ENCODE results near the gene HIVEP3. TPM values are rescaled to one million over a fixed set of nuclear protein-coding genes. Genes with fewer than 3 reads are reported as not detected.

The HIVEP3 gene
- total RNA-seq, 6 experiments from 2014 or later: 1.4 to 3.9 (median 2.2) TPM

DNA sequence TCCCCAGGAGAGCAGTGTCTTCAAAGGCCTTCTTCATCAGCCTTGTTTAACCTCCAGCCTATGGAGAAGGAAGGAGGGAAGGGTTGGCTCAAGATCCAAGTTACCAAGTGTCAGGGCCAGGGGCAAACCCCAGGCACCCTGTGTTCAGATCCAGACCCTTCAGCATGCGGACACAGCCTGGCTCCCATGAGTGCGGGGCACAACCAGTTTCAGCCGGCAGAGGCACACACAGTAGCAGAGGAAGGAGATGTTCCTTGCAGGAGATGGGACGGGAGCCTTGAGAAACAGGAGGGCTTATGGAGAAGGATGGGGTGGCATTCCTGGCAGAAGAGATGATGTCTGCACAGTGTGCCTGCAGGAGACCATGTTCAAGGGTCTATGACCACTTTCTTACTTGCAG is 272.5 kb downstream of the HIVEP3 start:
- Histone ChIP-seq H3K27ac (no peak overlapping the region), H3K9me3 (no peaks in the 10 kb centered on the region), H3K36me3 (no peaks in the 10 kb centered on the region), H3K27me3 (no peaks in the 10 kb centered on the region), H3K4me1 (no peaks in the 10 kb centered on the region), H3K4me3 (no peak overlapping the region)
- no peak for TF ChIP-seq POLR2A (IDR thresholded peaks at IDR 0.05)
- TF ChIP-seq, protein P1, sequence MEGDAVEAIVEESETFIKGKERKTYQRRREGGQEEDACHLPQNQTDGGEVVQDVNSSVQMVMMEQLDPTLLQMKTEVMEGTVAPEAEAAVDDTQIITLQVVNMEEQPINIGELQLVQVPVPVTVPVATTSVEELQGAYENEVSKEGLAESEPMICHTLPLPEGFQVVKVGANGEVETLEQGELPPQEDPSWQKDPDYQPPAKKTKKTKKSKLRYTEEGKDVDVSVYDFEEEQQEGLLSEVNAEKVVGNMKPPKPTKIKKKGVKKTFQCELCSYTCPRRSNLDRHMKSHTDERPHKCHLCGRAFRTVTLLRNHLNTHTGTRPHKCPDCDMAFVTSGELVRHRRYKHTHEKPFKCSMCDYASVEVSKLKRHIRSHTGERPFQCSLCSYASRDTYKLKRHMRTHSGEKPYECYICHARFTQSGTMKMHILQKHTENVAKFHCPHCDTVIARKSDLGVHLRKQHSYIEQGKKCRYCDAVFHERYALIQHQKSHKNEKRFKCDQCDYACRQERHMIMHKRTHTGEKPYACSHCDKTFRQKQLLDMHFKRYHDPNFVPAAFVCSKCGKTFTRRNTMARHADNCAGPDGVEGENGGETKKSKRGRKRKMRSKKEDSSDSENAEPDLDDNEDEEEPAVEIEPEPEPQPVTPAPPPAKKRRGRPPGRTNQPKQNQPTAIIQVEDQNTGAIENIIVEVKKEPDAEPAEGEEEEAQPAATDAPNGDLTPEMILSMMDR (IDR thresholded peaks at IDR 0.05): no peak
- DNase-seq (no peak), ATAC-seq (no peak)
- WGBS (ENCODE audit: insufficient coverage, low coverage, low lambda C conversion rate, missing lambda C conversion rate): 89% methylated on average over 3 of the region's 4 CpGs
- intact Hi-C loops (cut with DNase I): no loop called here

DNA sequence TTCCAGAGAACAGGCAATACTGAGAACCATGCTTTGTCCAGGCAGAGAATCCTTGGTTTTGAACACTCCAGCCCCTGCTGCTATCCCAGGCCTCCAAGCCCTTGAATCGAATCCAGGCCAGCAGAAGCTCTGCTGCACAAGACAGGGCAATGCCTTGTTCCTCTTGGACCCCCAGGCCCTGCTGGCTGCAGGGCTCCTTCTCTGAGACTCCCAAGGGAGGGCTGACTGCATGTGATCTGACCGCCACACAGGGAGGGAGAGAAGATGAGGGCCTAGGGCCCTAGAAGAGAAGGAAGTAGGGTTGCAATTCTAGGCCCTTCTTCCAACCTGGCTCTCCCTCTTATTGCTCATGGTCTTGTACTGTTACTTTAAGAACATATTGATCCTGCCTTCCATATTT is 273.7 kb downstream of the HIVEP3 start:
- TF ChIP-seq, protein P1 (IDR thresholded peaks at IDR 0.05): no peak
- TF ChIP-seq POLR2A (IDR thresholded peaks at IDR 0.05): no peak
- ATAC-seq (no peak), DNase-seq (no peak)
- intact Hi-C loops (cut with DNase I): no loop called here
- Histone ChIP-seq H3K36me3 (no peaks in the 10 kb centered on the region), H3K4me1 (no peaks in the 10 kb centered on the region), H3K27ac (no peak overlapping the region), H3K27me3 (no peaks in the 10 kb centered on the region), H3K4me3 (no peak overlapping the region), H3K9me3 (no peaks in the 10 kb centered on the region)
- no CpG with 5 or more reads among the region's 2 CpGs for WGBS (ENCODE audit: insufficient coverage, low coverage, low lambda C conversion rate, missing lambda C conversion rate)

DNA sequence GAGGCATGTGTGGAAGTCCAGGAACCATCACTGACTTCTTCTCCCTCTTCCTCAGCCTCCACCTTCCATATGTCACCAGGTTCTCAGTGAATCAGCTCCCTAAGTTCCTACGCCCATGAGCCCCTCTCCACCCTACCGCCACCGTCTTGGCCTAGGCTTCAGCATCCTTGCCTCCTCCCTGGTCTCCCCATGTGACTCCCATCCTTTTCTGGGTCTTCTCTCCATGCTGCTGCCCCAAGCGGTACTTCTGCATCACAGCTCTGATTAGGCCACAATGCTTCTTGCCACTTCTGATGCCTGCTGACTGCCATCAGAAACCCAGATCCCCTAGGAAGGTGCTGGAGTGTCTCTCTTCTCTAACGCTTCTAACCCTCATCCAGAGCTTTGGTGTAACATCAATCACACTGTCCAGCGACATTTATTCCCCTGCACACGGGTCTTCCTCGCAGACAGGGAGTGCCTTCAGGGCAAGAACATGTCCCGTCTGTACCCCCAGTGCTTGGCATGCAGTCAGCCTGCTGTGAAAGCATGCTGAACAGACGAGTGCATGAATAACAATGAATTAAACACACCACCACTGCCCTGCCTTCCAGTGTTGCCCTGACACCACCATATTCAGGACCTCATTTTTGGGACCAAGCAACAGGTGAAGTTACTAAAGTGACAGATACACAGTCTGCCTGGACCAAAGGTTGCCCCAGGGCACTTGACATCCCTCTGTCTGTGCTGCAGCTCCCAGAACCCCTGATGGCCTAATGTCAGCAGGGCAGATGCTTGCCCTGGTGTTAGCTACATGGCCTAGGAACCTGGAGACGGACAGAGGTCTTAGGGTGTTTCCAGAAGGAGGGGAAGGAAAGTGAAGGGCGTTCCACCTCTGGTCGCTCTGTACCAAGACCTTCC is 275.6 kb downstream of the HIVEP3 start:
- 93% methylated on average over 10 of the region's 13 CpGs for WGBS (ENCODE audit: insufficient coverage, low coverage, low lambda C conversion rate, missing lambda C conversion rate)
- intact Hi-C loops (cut with DNase I): no loop called here
- ATAC-seq (no peak), DNase-seq (no peak)
- TF ChIP-seq, protein P1 (IDR thresholded peaks at IDR 0.05): no peak
- Histone ChIP-seq H3K9me3 (no peaks in the 10 kb centered on the region), H3K4me3 (no peak overlapping the region), H3K27ac (no peak overlapping the region), H3K36me3 (no peaks in the 10 kb centered on the region), H3K4me1 (no peaks in the 10 kb centered on the region), H3K27me3 (no peaks in the 10 kb centered on the region)

DNA sequence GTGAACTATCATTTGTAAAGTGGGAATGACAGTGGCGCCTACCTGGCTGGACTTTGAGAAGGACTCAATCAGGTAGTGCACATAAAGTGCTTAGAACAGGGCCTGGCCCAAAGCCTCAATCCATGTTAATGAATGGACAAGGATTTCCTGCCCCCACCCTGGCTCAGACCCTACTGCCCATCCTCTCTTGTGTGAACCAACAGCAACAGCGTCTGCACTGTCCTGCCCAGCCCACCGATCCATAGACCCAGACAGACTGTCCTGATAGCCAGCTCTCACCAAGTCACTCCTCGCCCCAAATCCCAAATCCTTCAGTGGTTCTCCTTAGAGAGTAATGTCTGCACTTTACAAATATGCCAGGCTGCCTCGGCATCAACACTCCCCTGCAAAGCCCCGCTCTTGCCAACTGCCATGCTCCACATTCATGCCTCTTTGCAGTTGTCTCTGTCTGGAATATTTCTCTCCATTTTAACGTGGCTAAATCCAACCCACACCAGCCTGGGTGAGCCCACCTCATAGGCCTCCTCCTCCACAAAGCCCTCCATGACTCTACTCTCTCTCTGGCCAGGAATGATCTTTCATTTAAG is 276.7 kb downstream of the HIVEP3 start:
- H3K36me3 ChIP-seq: no peaks in the 10 kb centered on the region
- no peaks in the 10 kb centered on the region for H3K4me1 ChIP-seq
- intact Hi-C loops (cut with DNase I): no loop called here
- DNase-seq (no peak), ATAC-seq (no peak)
- no peaks in the 10 kb centered on the region for H3K9me3 ChIP-seq
- H3K27me3 ChIP-seq: no peaks in the 10 kb centered on the region
- 82% methylated on average over 6 of the region's 7 CpGs for WGBS (ENCODE audit: insufficient coverage, low coverage, low lambda C conversion rate, missing lambda C conversion rate)
- H3K4me3 ChIP-seq: no peak overlapping the region
- no peak overlapping the region for H3K27ac ChIP-seq
- no peak for TF ChIP-seq POLR2A (IDR thresholded peaks at IDR 0.05)
- TF ChIP-seq, protein P1 (IDR thresholded peaks at IDR 0.05): no peak

Measured in right lobe of liver (tissue), 6 donors.